HepG2 (cell line): ENCODE data around the gene SMAD3. TPM values are rescaled to one million over a fixed set of nuclear protein-coding genes. Genes with fewer than 3 reads are reported as not detected.

Source experiments
- ATAC-seq: fragments of 200-7000 bp; cut with Tn5 transposase; 3 replicates; pipeline ENCODE4 v1.9.1; 2020; ENCODE audit warnings: mild to moderate bottlenecking, moderate library complexity
- BruUV-seq: library from RNA; stranded (reverse); fragments of 400-500 nt; replicated peaks from 2 replicates; lab custom pipeline; 2021; lab: Mats Ljungman, UMichigan
- CTCF ChIA-PET: fragments of 300-600 bp; formaldehyde crosslinking; extraction: SDS; loops from one replicate; lab custom pipeline; 2021; ENCODE audit warnings: low total read pairs, inconsistent platforms, low intra/inter-chr PET ratio; lab: Yijun Ruan, JAX
- POLR2A ChIA-PET: fragments of 350-600 bp; sonication (Branson Sonifier 250); formaldehyde crosslinking; loops from one replicate; lab custom pipeline; 2020; ENCODE audit warnings: antibody characterized with exemption, inconsistent platforms; lab: Yijun Ruan, JAX
- DNase-seq: peaks from one replicate; pipeline ENCODE4 v3.0.0-alpha.2; 2015; ENCODE audit warnings: low spot score
- FAIRE-seq: peaks from 3 replicates; lab custom pipeline; 2011; peaks lifted over from hg19 to GRCh38; lab: Jason Lieb, UNC
- H2AFZ ChIP-seq: one replicate; pipeline ENCODE4 v1.6.1; 2011; ENCODE audit warnings: low read length, inconsistent platforms
- H3K27ac ChIP-seq: fragments of 300-600 bp; 3 replicates; pipeline ENCODE4 v1.8.0; 2011; ENCODE audit warnings: mixed run types, mild to moderate bottlenecking, mixed read lengths, low read length, inconsistent platforms; ENCODE audit not compliant: insufficient read depth; ENCODE audit errors: extremely low read length
- H3K27me3 ChIP-seq, 2 experiments: fragments of 200-600 bp in 1 of 2; 2 replicates in 1 of 2; 3 replicates in 1 of 2; pipeline versions ENCODE4 v1.6.0 to v1.8.0; 2011; ENCODE audit warnings: low read length in 2 of 2, mild to moderate bottlenecking in 2 of 2, moderate library complexity in 2 of 2, inconsistent platforms in 1 of 2; ENCODE audit not compliant: insufficient read depth in 2 of 2, control insufficient read depth in 1 of 2
- H3K36me3 ChIP-seq, 2 experiments: fragments of 200-600 bp in 1 of 2; replicated peaks in 1 of 2; 2 replicates in 1 of 2; 3 replicates in 1 of 2; pipeline versions ENCODE4 v1.5.1 to v1.8.0; 2011; ENCODE audit warnings: low read length in 2 of 2, inconsistent platforms in 1 of 2; ENCODE audit not compliant: insufficient read depth in 2 of 2, control insufficient read depth in 1 of 2
- H3K4me1 ChIP-seq: 2 replicates; pipeline ENCODE4 v1.5.1; 2012; ENCODE audit warnings: low read length, inconsistent platforms; ENCODE audit not compliant: insufficient read depth
- H3K4me2 ChIP-seq: 2 replicates; pipeline ENCODE4 v1.6.0; 2011; ENCODE audit warnings: low read depth, low read length, inconsistent platforms
- H3K4me3 ChIP-seq, 3 experiments: fragments of 200-600 bp in 1 of 3; sonication (generic), shearing (Covaris generic) in 1 of 3; replicated peaks in 1 of 3; 2 replicates each; pipeline ENCODE4 v1.5.1; 2011 to 2016; ENCODE audit warnings: low read length in 3 of 3, inconsistent platforms in 2 of 3, low read depth in 2 of 3, mild to moderate bottlenecking in 2 of 3, control low read depth in 1 of 3, mixed read lengths in 1 of 3; ENCODE audit not compliant: insufficient read depth in 1 of 3
- H3K79me2 ChIP-seq: one replicate; pipeline ENCODE4 v1.6.1; 2011; ENCODE audit warnings: low read length, inconsistent platforms; ENCODE audit not compliant: insufficient read depth
- H3K9ac ChIP-seq: 2 replicates; pipeline ENCODE4 v1.6.0; 2011; ENCODE audit warnings: mild to moderate bottlenecking, low read depth, low read length, inconsistent platforms; ENCODE audit not compliant: insufficient read depth
- H3K9me3 ChIP-seq: 2 replicates; pipeline ENCODE4 v1.5.1; 2012; ENCODE audit warnings: mild to moderate bottlenecking, low read length
- H4K20me1 ChIP-seq: 2 replicates; pipeline ENCODE4 v1.6.0; 2011; ENCODE audit warnings: inconsistent platforms, mild to moderate bottlenecking, low read length, moderate library complexity; ENCODE audit not compliant: insufficient read depth
- ATF4 ChIP-seq, 2 experiments: fragments of 450-650 bp in 1 of 2; sonication (generic) in 1 of 2; formaldehyde crosslinking; IDR thresholded peaks; 2 replicates each; pipeline versions ENCODE4 v1.5.0 to v1.8.0; 2020 to 2022; ENCODE audit warnings: mild to moderate bottlenecking in 1 of 2, missing genetic modification reagents in 1 of 2
- E2F5 ChIP-seq: sonication (generic); formaldehyde crosslinking; conservative IDR thresholded peaks from 2 replicates; pipeline ENCODE4 v1.4.0; 2020; ENCODE audit warnings: missing genetic modification reagents
- ESRRA ChIP-seq: sonication (generic); formaldehyde crosslinking; IDR thresholded peaks from 2 replicates; pipeline ENCODE4 v1.5.1; 2020; ENCODE audit warnings: mild to moderate bottlenecking, low read depth, missing genetic modification reagents
- FOSL1 ChIP-seq: sonication (generic); formaldehyde crosslinking; IDR thresholded peaks from 2 replicates; pipeline ENCODE4 v1.9.0; 2021; ENCODE audit warnings: missing genetic modification reagents, borderline replicate concordance
- FOXA3 ChIP-seq: IDR thresholded peaks from 2 replicates; pipeline ENCODE4 v1.6.1; 2016; ENCODE audit warnings: missing genetic modification reagents, missing compliant biosample characterization
- FOXM1 ChIP-seq: sonication (generic); formaldehyde crosslinking; IDR thresholded peaks from 2 replicates; pipeline ENCODE4 v1.5.0; 2020; ENCODE audit warnings: missing genetic modification reagents
- GABPB1 ChIP-seq: IDR thresholded peaks from 2 replicates; pipeline ENCODE4 v1.6.1; 2016; ENCODE audit warnings: mild to moderate bottlenecking, missing genetic modification reagents, moderate library complexity, missing compliant biosample characterization
- HMGXB4 ChIP-seq, 2 experiments: sonication (generic) in 1 of 2; formaldehyde crosslinking in 1 of 2; IDR thresholded peaks; 2 replicates each; pipeline versions ENCODE4 v1.4.0 to v1.6.1; 2018 to 2020; ENCODE audit warnings: missing genetic modification reagents in 2 of 2, borderline replicate concordance in 1 of 2, low read depth in 1 of 2, mild to moderate bottlenecking in 1 of 2, missing biosample characterization in 1 of 2
- MIER3 ChIP-seq: IDR thresholded peaks from 2 replicates; pipeline ENCODE4 v1.6.1; 2016; ENCODE audit warnings: missing compliant biosample characterization, borderline replicate concordance
- RARA ChIP-seq: IDR thresholded peaks from 2 replicates; pipeline ENCODE4 v1.6.1; 2016; ENCODE audit warnings: missing genetic modification reagents, missing compliant biosample characterization
- SAFB2 ChIP-seq: sonication (generic); formaldehyde crosslinking; IDR thresholded peaks from 2 replicates; pipeline ENCODE4 v1.5.1; 2020; ENCODE audit warnings: missing genetic modification reagents, low read depth, mild to moderate bottlenecking, borderline replicate concordance
- SRSF9 ChIP-seq: fragments of 200-400 bp; formaldehyde crosslinking; IDR thresholded peaks from 2 replicates; pipeline ENCODE4 v1.6.1; 2018; ENCODE audit warnings: borderline replicate concordance, mild to moderate bottlenecking, low read depth, low read length; ENCODE audit not compliant: insufficient read depth, poor library complexity, severe bottlenecking
- TBX2 ChIP-seq: sonication (generic); formaldehyde crosslinking; IDR thresholded peaks from 2 replicates; pipeline ENCODE4 v1.5.0; 2020; ENCODE audit warnings: missing genetic modification reagents, mild to moderate bottlenecking, borderline replicate concordance
- YEATS2 ChIP-seq: sonication (generic); formaldehyde crosslinking; IDR thresholded peaks from 2 replicates; pipeline ENCODE4 v1.4.0; 2020; ENCODE audit warnings: missing genetic modification reagents, borderline replicate concordance
- ZIK1 ChIP-seq: sonication (generic); formaldehyde crosslinking; IDR thresholded peaks from 2 replicates; pipeline ENCODE4 v1.5.0; 2020; ENCODE audit warnings: mild to moderate bottlenecking, low read depth, missing genetic modification reagents, borderline replicate concordance
- ZKSCAN1 ChIP-seq: fragments of 150-350 bp; IDR thresholded peaks from 2 replicates; pipeline ENCODE4 v1.6.1; 2014; ENCODE audit warnings: low read length
- ZNF30 ChIP-seq: sonication (generic); formaldehyde crosslinking; IDR thresholded peaks from 2 replicates; pipeline ENCODE4 v1.5.0; 2020; ENCODE audit warnings: mild to moderate bottlenecking, missing genetic modification reagents
- ZNF329 ChIP-seq: sonication (generic); formaldehyde crosslinking; IDR thresholded peaks from 2 replicates; pipeline ENCODE4 v1.9.0; 2021; ENCODE audit warnings: low read depth, mild to moderate bottlenecking, missing genetic modification reagents
- ZNF496 ChIP-seq: sonication (generic); formaldehyde crosslinking; IDR thresholded peaks from 2 replicates; pipeline ENCODE4 v1.8.1; 2023; ENCODE audit warnings: mild to moderate bottlenecking, moderate library complexity, missing genetic modification reagents; ENCODE audit not compliant: insufficient replicate concordance
- ZNF839 ChIP-seq: sonication (generic); formaldehyde crosslinking; IDR thresholded peaks from 2 replicates; pipeline ENCODE4 v1.4.0; 2020; ENCODE audit warnings: missing genetic modification reagents, mild to moderate bottlenecking, borderline replicate concordance
- ZSCAN29 ChIP-seq: sonication (generic); formaldehyde crosslinking; conservative IDR thresholded peaks from 2 replicates; pipeline ENCODE4 v1.4.0; 2020; ENCODE audit warnings: mild to moderate bottlenecking, missing genetic modification reagents
- WGBS: methylation state at CpG from one replicate; pipeline ENCODE4 v1.1.6; 2017; ENCODE audit warnings: low lambda C conversion rate; 5-methylcytosine and 5-hydroxymethylcytosine counted together
- in situ Hi-C: cut with HindIII; loops from 2 replicates; pipeline ENCODE4 v1.10.0; 2017; ENCODE audit warnings: low pct_unique_long_range_greater_than_20kb; ENCODE audit not compliant: extremely low pct_ligation_motif_present
- intact Hi-C: fragments of 100-400 bp; cut with micrococcal nuclease; formaldehyde crosslinking; loops from one replicate; pipeline ENCODE4 v1.10.0; 2022; ENCODE audit not compliant: unreplicated experiment
- polyA plus RNA-seq, 8 experiments: library from polyadenylated mRNA; depleted of rRNA in 3 of 8; stranded (reverse) in 7 of 8; unstranded in 1 of 8; fragments of >200 nt; fragmentation: Illumina TruSeq in 4 of 8; extraction: Trizol in 4 of 8; gene quantifications; 2 replicates each; pipeline versions ENCODE4 v1.2.1 to v1.2.3, GENCODE V29; 2011 to 2016; ENCODE audit warnings: low read depth in 4 of 8, missing spikeins in 1 of 8, mixed read lengths in 1 of 8; ENCODE audit not compliant: insufficient read depth in 1 of 8
- total RNA-seq, 5 experiments: library from RNA; depleted of rRNA; stranded (reverse); fragments of >200 nt; fragmentation: Illumina TruSeq; extraction: Trizol; gene quantifications; 2 replicates each; pipeline ENCODE4 v1.2.3, GENCODE V29; 2016; ENCODE audit warnings: low read depth in 1 of 5

SMAD3 gene
- total and polyA plus RNA-seq, 2 of the 13 experiments (the other 11 are each of a cell fraction or from before 2014, with no cell fraction given), result 8.6 to 56.3 TPM

- Histone ChIP-seq H3K36me3 (no peaks in the 10 kb centered on the region), H3K27me3 (no peaks in the 10 kb centered on the region; a peak in 1 of 5 replicates), H3K79me2 (peaks cover 33% of the 10 kb centered on the region), H2AFZ (no peak overlapping the region), H3K27ac (peak overlapping the region; percentile 94), H4K20me1 (no peaks in the 10 kb centered on the region), H3K9me3 (no peaks in the 10 kb centered on the region), H3K9ac (peak overlapping the region; percentile 93), H3K4me1 (peaks cover 57% of the 10 kb centered on the region), H3K4me3 (peak overlapping the region in 2 of 3 experiments; percentile 92 to 98; a peak in 2 of 6 replicates), H3K4me2 (peak overlapping the region; percentile 95)
- BruUV-seq, result no TSS peak
- FAIRE-seq (no peak), DNase-seq (no peak), ATAC-seq (no peak)
- intact Hi-C loops (loop anchor here (2.0 to 5.0 kb wide), 2 partner anchors 85 to 241 kb away; no protein-coding TSS in a partner anchor), in situ Hi-C loops (loop anchor here (5.0 kb wide), 2 partner anchors 70 to 115 kb away; no protein-coding TSS in a partner anchor)
- POLR2A ChIA-PET, result interaction anchor here (0.9 to 11.3 kb wide), 7 partner anchors 15 to 87 kb away, joined by 3 to 248 read pairs (median 5); no protein-coding TSS in a partner anchor
- CTCF ChIA-PET, result no interaction called here
- WGBS, result 2% methylated on average over 3 of the region's 3 CpGs
- TF ChIP-seq ZNF839 (CRISPR knock-in tag), result no peak
- peak; percentile 44; the same call in 1 of the 2 replicates for TF ChIP-seq GABPB1 (CRISPR knock-in tag)
- no peak for TF ChIP-seq E2F5 (CRISPR knock-in tag)
- TF ChIP-seq SAFB2, result 0 out of 2 replicates have a peak, but pooled peaks have one; percentile 1
- peak; percentile 84 for TF ChIP-seq RARA (CRISPR knock-in tag)
- no peak for TF ChIP-seq ESRRA (CRISPR knock-in tag)
- TF ChIP-seq ZSCAN29 (CRISPR knock-in tag), result no peak; the same call in 1 of the 2 replicates
- no peak for TF ChIP-seq ZIK1 (CRISPR knock-in tag)
- TF ChIP-seq ZNF496 (CRISPR knock-in tag), result no peak
- peak; percentile 89 for TF ChIP-seq ZKSCAN1
- TF ChIP-seq SRSF9, result no peak
- peak; percentile 89 for TF ChIP-seq TBX2
- TF ChIP-seq ZNF30 (CRISPR knock-in tag), result no peak
- TF ChIP-seq ATF4 (CRISPR knock-in tag; IDR thresholded peaks at IDR 0.05), result no peak
- no peak for TF ChIP-seq FOXM1 (CRISPR knock-in tag)
- TF ChIP-seq FOXA3, result peak; percentile 34; the same call in 1 of the 2 replicates
- TF ChIP-seq ZNF329 (CRISPR knock-in tag), result no peak
- no peak for TF ChIP-seq FOSL1
- no peak for TF ChIP-seq YEATS2 (CRISPR knock-in tag)
- peak; percentile 17; the same call in 1 of the 2 replicates for TF ChIP-seq MIER3
- TF ChIP-seq HMGXB4 (CRISPR knock-in tag; IDR thresholded peaks at IDR 0.05; ENCODE audit: borderline replicate concordance in 1 of 2, low read depth in 1 of 2), result 0 out of 4 replicates have a peak, but pooled peaks of 1 of the 2 experiments have one; percentile 16
Measured at GRCh38 chr15:67061811-67062368, 3.5 kb upstream of the SMAD3 start.
